T-helper 17 cell (primary cell): Measurements from ENCODE around the gene RTN4R. TPM values are rescaled to one million over a fixed set of nuclear protein-coding genes. Genes with fewer than 3 reads are reported as not detected.

ENCODE experiments used
- ATAC-seq: fragments of 150-1000 bp; cut with Tn5 transposase; 2 replicates; pipeline ENCODE4 v1.10.0; 2021; ENCODE audit warnings: mild to moderate bottlenecking, moderate library complexity
- DNase-seq, 3 donors: peaks; one replicate each; pipeline versions ENCODE4 v3.0.0 to v3.0.0-alpha.2; 2020 to 2021
- H3K9me3 ChIP-seq: one replicate; pipeline ENCODE4 v1.7.0; 2013; ENCODE audit warnings: low read length, mild to moderate bottlenecking; ENCODE audit not compliant: control insufficient read depth, poor library complexity, severe bottlenecking
- H3K27ac Mint-ChIP-seq: one replicate; pipeline ENCODE4 v1.8.0; 2022; ENCODE audit warnings: mild to moderate bottlenecking, moderate library complexity, mixed read lengths
- H3K27me3 Mint-ChIP-seq: one replicate; pipeline ENCODE4 v1.8.0; 2022; ENCODE audit warnings: mixed read lengths
- H3K36me3 Mint-ChIP-seq: one replicate; pipeline ENCODE4 v1.8.0; 2022; ENCODE audit warnings: low read depth, mixed read lengths
- H3K4me1 Mint-ChIP-seq: one replicate; pipeline ENCODE4 v1.8.0; 2022; ENCODE audit warnings: mild to moderate bottlenecking, mixed read lengths
- H3K4me3 Mint-ChIP-seq: one replicate; pipeline ENCODE4 v1.8.0; 2022; ENCODE audit warnings: mild to moderate bottlenecking, moderate library complexity, mixed read lengths
- total RNA-seq, 4 donors: library from RNA in 2 of 4; stranded (reverse) in 2 of 4; gene quantifications; one replicate each; pipeline ENCODE4 v1.2.3 and lab custom pipeline; 2022 to 2026

The RTN4R gene
- total RNA-seq, 2 donors from 2014 or later = 0.68 to 2.1 TPM

GRCh38 chr22:20229916-20230775 lies 38.0 kb downstream of the RTN4R start:
- ATAC-seq (no peak), DNase-seq (no peak)
- Mint-ChIP-seq H3K36me3 (no peaks in the 10 kb centered on the region), H3K27ac (no peak overlapping the region), H3K4me3 (no peak overlapping the region), H3K4me1 (no peaks in the 10 kb centered on the region), H3K27me3 (no peaks in the 10 kb centered on the region)
- no peaks in the 10 kb centered on the region for H3K9me3 ChIP-seq

DNA sequence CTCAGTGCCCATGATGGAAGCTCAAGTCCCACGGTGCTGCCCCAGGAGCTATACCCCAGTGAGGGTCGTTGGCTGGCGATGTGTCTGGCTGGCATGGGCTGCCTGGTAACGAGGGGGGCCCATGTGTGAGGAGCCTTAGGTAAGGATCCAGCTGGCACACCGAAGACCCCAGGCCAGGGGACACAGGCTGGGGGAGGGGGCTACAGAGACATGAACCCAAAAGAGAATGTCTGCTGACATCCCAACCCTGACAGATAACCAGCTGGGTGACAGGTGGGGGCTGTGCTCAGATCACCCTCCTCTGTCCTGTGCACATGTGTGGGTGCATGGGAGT lies 39.2 kb downstream of the RTN4R start:
- no peaks in the 10 kb centered on the region for H3K9me3 ChIP-seq
- H3K36me3 Mint-ChIP-seq = no peaks in the 10 kb centered on the region
- H3K4me3 Mint-ChIP-seq = no peak overlapping the region
- H3K27me3 Mint-ChIP-seq = no peaks in the 10 kb centered on the region
- H3K27ac Mint-ChIP-seq = no peak overlapping the region
- no peaks in the 10 kb centered on the region for H3K4me1 Mint-ChIP-seq
- no peak for ATAC-seq
- no peak for DNase-seq

- DNase-seq (no peak), ATAC-seq (no peak)
- Mint-ChIP-seq H3K4me1 (no peaks in the 10 kb centered on the region), H3K27me3 (no peaks in the 10 kb centered on the region), H3K4me3 (no peak overlapping the region), H3K27ac (no peak overlapping the region), H3K36me3 (no peaks in the 10 kb centered on the region)
- H3K9me3 ChIP-seq = no peaks in the 10 kb centered on the region
Observed at GRCh38 chr22:20228055-20228938, 39.8 kb downstream of the RTN4R start.

- H3K27ac Mint-ChIP-seq = no peak overlapping the region
- no peaks in the 10 kb centered on the region for H3K4me1 Mint-ChIP-seq
- H3K36me3 Mint-ChIP-seq = no peaks in the 10 kb centered on the region
- H3K9me3 ChIP-seq = no peaks in the 10 kb centered on the region
- no peaks in the 10 kb centered on the region for H3K27me3 Mint-ChIP-seq
- ATAC-seq (no peak), DNase-seq (no peak)
- no peak overlapping the region for H3K4me3 Mint-ChIP-seq
Observed at GRCh38 chr22:20227363-20227762, 40.8 kb downstream of the RTN4R start.

GRCh38 chr22:20226760-20227350 lies 41.3 kb downstream of the RTN4R start:
- ATAC-seq (no peak), DNase-seq (no peak)
- no peak overlapping the region for H3K4me3 Mint-ChIP-seq
- no peaks in the 10 kb centered on the region for H3K9me3 ChIP-seq
- H3K27ac Mint-ChIP-seq = no peak overlapping the region
- no peaks in the 10 kb centered on the region for H3K36me3 Mint-ChIP-seq
- no peaks in the 10 kb centered on the region for H3K4me1 Mint-ChIP-seq
- no peaks in the 10 kb centered on the region for H3K27me3 Mint-ChIP-seq

- H3K27ac Mint-ChIP-seq = no peak overlapping the region
- no peaks in the 10 kb centered on the region for H3K9me3 ChIP-seq
- ATAC-seq (no peak), DNase-seq (no peak)
- no peak overlapping the region for H3K4me3 Mint-ChIP-seq
- no peaks in the 10 kb centered on the region for H3K36me3 Mint-ChIP-seq
- no peaks in the 10 kb centered on the region for H3K27me3 Mint-ChIP-seq
- H3K4me1 Mint-ChIP-seq = no peaks in the 10 kb centered on the region
Observed at GRCh38 chr22:20226077-20226716, 41.9 kb downstream of the RTN4R start.

DNA sequence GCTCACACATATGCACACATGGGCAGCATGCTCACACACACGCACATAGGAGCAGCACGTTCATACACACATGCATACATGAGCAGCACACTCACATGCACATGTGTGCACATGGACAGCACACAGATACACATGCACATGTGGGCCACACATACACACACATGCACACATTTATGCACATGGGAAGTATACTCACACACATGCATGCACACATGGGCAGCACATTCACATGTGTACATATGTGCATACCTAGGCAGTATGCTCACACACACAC lies 42.5 kb downstream of the RTN4R start:
- no peaks in the 10 kb centered on the region for H3K9me3 ChIP-seq
- no peak overlapping the region for H3K4me3 Mint-ChIP-seq
- DNase-seq = no peak
- H3K27ac Mint-ChIP-seq = no peak overlapping the region
- H3K4me1 Mint-ChIP-seq = no peaks in the 10 kb centered on the region
- no peak for ATAC-seq
- no peaks in the 10 kb centered on the region for H3K27me3 Mint-ChIP-seq
- H3K36me3 Mint-ChIP-seq = no peaks in the 10 kb centered on the region

- no peaks in the 10 kb centered on the region for H3K36me3 Mint-ChIP-seq
- no peak for ATAC-seq
- H3K9me3 ChIP-seq = no peaks in the 10 kb centered on the region
- H3K27me3 Mint-ChIP-seq = no peaks in the 10 kb centered on the region
- no peaks in the 10 kb centered on the region for H3K4me1 Mint-ChIP-seq
- no peak for DNase-seq
- no peak overlapping the region for H3K27ac Mint-ChIP-seq
- H3K4me3 Mint-ChIP-seq = no peak overlapping the region
Observed at GRCh38 chr22:20224917-20225692, 43.0 kb downstream of the RTN4R start.

GRCh38 chr22:20224256-20224626 lies 43.9 kb downstream of the RTN4R start:
- no peaks in the 10 kb centered on the region for H3K9me3 ChIP-seq
- Mint-ChIP-seq H3K4me1 (no peaks in the 10 kb centered on the region), H3K4me3 (no peak overlapping the region), H3K27me3 (no peaks in the 10 kb centered on the region), H3K36me3 (no peaks in the 10 kb centered on the region), H3K27ac (no peak overlapping the region)
- DNase-seq (no peak), ATAC-seq (no peak)

DNA sequence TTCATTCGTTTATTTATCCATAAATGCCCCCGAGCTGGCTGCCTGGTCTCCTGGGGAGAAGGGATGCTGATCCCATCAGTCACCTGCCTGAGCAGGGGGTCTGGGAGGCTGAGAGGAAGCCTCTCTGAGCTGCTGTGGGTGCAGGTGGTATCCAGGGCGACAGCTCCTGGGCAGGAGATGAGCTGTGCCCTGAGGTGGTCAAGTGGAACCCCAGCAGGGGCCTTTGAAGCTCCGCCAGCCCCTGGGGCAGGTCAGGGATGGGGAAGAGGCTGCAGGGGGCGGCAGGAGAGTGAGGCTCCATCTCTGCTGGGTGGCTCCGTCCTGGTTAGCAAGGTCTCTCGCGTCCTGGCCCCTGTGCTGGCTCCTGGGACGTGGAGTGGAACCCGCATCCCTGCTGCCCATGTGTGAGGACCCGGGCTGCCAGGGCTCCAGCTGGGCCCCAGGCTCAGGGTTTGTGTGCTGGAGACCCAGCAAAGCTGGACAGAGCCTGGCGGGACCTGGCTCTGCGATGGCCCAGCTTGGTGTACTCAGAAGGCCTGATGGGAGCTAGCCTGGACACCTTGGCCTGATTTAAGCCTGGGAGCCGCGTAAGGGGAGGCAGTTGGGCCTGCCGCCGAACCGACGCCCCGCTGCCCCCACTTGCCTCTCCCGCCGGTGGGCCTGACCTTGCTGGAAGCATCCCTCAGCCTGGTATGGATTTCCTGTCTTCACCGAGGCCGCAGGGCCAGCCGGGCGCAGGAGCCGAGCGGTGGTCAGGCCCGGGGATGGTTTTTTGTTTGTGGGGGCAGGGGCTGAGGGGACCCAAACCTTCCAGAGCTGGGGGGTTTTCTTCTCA lies 44.5 kb downstream of the RTN4R start:
- Mint-ChIP-seq H3K4me3 (no peak overlapping the region), H3K4me1 (no peaks in the 10 kb centered on the region), H3K27me3 (peaks cover under 1% of the 10 kb centered on the region), H3K27ac (no peak overlapping the region), H3K36me3 (no peaks in the 10 kb centered on the region)
- ATAC-seq (no peak), DNase-seq (no peak)
- no peaks in the 10 kb centered on the region for H3K9me3 ChIP-seq

DNA sequence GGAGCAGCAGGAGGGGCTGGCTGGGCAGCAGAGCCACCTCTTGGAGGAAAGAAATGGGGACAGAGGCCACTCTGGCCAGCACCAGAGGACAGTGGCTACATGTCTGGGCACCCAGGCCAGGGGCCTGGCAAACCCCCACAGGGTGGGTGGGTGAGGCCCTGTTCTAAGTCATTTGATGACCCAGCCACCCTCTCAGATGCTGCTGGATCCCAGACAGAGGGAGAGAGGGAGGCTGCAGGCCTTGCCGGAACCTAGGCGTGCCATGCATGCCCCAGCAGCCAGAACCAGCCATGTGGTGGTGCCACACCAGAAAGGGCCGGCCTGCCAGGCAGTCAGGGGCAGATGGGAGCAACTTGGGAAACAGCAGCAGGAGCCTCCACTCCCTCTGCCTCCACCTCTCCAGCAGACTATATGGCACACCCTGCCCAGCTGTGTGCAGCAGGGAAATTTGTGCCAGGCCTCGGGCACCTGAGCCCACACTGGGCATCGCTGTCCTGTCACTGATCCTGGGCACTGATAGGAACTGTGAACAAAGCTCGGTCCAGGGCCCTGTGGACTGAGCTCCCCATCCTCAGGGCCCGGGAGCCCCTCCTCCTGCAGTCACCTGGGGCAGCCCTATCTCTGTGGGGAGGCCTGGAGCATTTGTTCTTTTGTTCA lies 45.2 kb downstream of the RTN4R start:
- Mint-ChIP-seq H3K4me1 (no peaks in the 10 kb centered on the region), H3K36me3 (no peaks in the 10 kb centered on the region), H3K27me3 (peaks cover 5% of the 10 kb centered on the region), H3K27ac (no peak overlapping the region), H3K4me3 (no peak overlapping the region)
- ATAC-seq (no peak), DNase-seq (no peak)
- H3K9me3 ChIP-seq = no peaks in the 10 kb centered on the region
